ENCODE measurements around the gene PWWP2A. TPM values are rescaled to one million over a fixed set of nuclear protein-coding genes. Genes with fewer than 3 reads are reported as not detected.
A peak's percentile ranks its signal among the peaks of the same experiment; 100 is the strongest.

PWWP2A gene
- total and polyA plus RNA-seq, 2 of the 8 experiments (the other 6 are each of a cell fraction or from before 2014, with no cell fraction given) = 18.5 to 63.0 TPM

GRCh38 chr5:160061770-160062169 is 57.5 kb downstream of the PWWP2A start:
- H3K56ac ChIP-seq (replicated peaks; ENCODE audit: insufficient read length, low read depth, low read length) = no peak overlapping the region
- no peak overlapping the region for H3K27ac ChIP-seq (ENCODE audit: low read depth, low read length)
- 56% methylated on average over 2 of the region's 3 CpGs; no CpG with 5 or more reads in 1 of the 2 experiments for WGBS, 2 experiments (ENCODE audit: extremely low coverage in 1 of 2, insufficient coverage in 1 of 2, insufficient read length in 1 of 2, insufficient replicate concordance in 2 of 2, low coverage in 1 of 2, low lambda C conversion rate in 2 of 2, missing lambda C conversion rate in 1 of 2)
- H3K4me1 ChIP-seq (replicated peaks in 1 of 4; ENCODE audit: control insufficient read depth in 3 of 4, insufficient read depth in 4 of 4, low read length in 3 of 4) = peaks cover 0 to 11% (median 5%) of the 10 kb centered on the region in 4 experiments; a peak in 4 of 7 replicates
- DNase-seq (ENCODE audit: low read depth in 1 of 2, low spot score in 2 of 2) = peak in 1 of 2 experiments; percentile 64
- H2BK12ac ChIP-seq (ENCODE audit: low read depth, low read length) = no peak overlapping the region
- no peak overlapping the region for H2BK15ac ChIP-seq (ENCODE audit: low read length)
- no peak overlapping the region for H3K23ac ChIP-seq (ENCODE audit: insufficient read length)
- H3K9ac ChIP-seq (replicated peaks in 1 of 4; ENCODE audit: extremely low read depth in 1 of 4, low read depth in 3 of 4, low read length in 3 of 4) = no peak overlapping the region
- POLR2A ChIA-PET (ENCODE audit: partially characterized antibody) = interaction anchor here (0.8 to 1.4 kb wide), 5 partner anchors 9 to 104 kb away, joined by 3 to 5 read pairs (median 4); no protein-coding TSS in a partner anchor
- no peak overlapping the region for H3K4me3 ChIP-seq (ENCODE audit: extremely low read depth in 1 of 4, insufficient read depth in 2 of 4, low read depth in 3 of 4, low read length in 4 of 4)
- H3K18ac ChIP-seq (ENCODE audit: extremely low read depth, low read length) = no peak overlapping the region
- no peaks in the 10 kb centered on the region for H4K20me1 ChIP-seq (replicated peaks in 1 of 2; ENCODE audit: control insufficient read depth in 1 of 2, insufficient read depth in 2 of 2, low read length in 2 of 2)
- CTCF ChIA-PET (ENCODE audit: partially characterized antibody) = interaction anchor here (1.0 to 1.6 kb wide), 5 partner anchors 8 to 308 kb away, joined by 3 to 6 read pairs (median 3); no protein-coding TSS in a partner anchor
- TF ChIP-seq TAF1 (IDR thresholded peaks at IDR 0.05; ENCODE audit: low read depth, low read length) = no peak
- TF ChIP-seq RAD21 (IDR thresholded peaks at IDR 0.05 in 1 of 2, conservative IDR thresholded peaks at IDR 0.05 in 1 of 2; ENCODE audit: low read depth in 2 of 2, low read length in 2 of 2) = peak; percentile 5 to 12; a peak in 1 of 4 replicates
- no peak overlapping the region for H2BK120ac ChIP-seq (replicated peaks; ENCODE audit: low read depth, low read length)
- no peak overlapping the region for H2BK5ac ChIP-seq (ENCODE audit: low read depth, low read length)
- no peak overlapping the region for H4K91ac ChIP-seq (replicated peaks; ENCODE audit: insufficient read length, low read length)
- no peaks in the 10 kb centered on the region for H3K9me3 ChIP-seq (ENCODE audit: insufficient read depth in 2 of 2, low read depth in 1 of 2, low read length in 1 of 2)
- H3K4ac ChIP-seq (replicated peaks; ENCODE audit: insufficient read length, low read depth, low read length) = no peak overlapping the region
- no peaks in the 10 kb centered on the region for H3K23me2 ChIP-seq (ENCODE audit: low read depth, low read length)
- H2AK5ac ChIP-seq (ENCODE audit: low read depth, low read length) = no peak overlapping the region
- no peak overlapping the region; the same call in 1 of the 2 replicates for H4K8ac ChIP-seq (ENCODE audit: extremely low read depth, insufficient read depth, low read length)
- no peak overlapping the region for H4K5ac ChIP-seq (ENCODE audit: insufficient read length, low read depth, low read length)
- H2AFZ ChIP-seq (ENCODE audit: low read length) = no peak overlapping the region
- no peaks in the 10 kb centered on the region for H3K79me2 ChIP-seq (ENCODE audit: control insufficient read depth in 1 of 2, insufficient read depth in 2 of 2, low read length in 2 of 2)
- no peaks in the 10 kb centered on the region for H3K27me3 ChIP-seq (replicated peaks in 1 of 4; ENCODE audit: control insufficient read depth in 3 of 4, extremely low read depth in 1 of 4, insufficient read depth in 3 of 4, low read length in 3 of 4)
- FAIRE-seq = no peak
- H3K36me3 ChIP-seq (ENCODE audit: control insufficient read depth in 2 of 4, insufficient read depth in 4 of 4, low read length in 3 of 4) = peaks cover 0 to 35% (median 9%) of the 10 kb centered on the region in 4 experiments; a peak in 4 of 8 replicates
- no peaks in the 10 kb centered on the region; the same call in 1 of the 2 replicates for H3K79me1 ChIP-seq (ENCODE audit: low read depth, low read length)
- no peak overlapping the region for H2BK20ac ChIP-seq (ENCODE audit: low read length)
- H3K4me2 ChIP-seq (ENCODE audit: insufficient read depth in 1 of 2, low read depth in 2 of 2, low read length in 2 of 2) = peak overlapping the region in 1 of 2 experiments; percentile 14; a peak in 1 of 4 replicates
- no peak overlapping the region for H3K14ac ChIP-seq (ENCODE audit: insufficient read length)
